Lung (tissue), 12 donors: Measurements from ENCODE around the gene CUL4A. TPM values are rescaled to one million over a fixed set of nuclear protein-coding genes. Genes with fewer than 3 reads are reported as not detected.

Experiments
- ATAC-seq: fragments of 200-7000 bp; cut with Tn5 transposase; one replicate; pipeline ENCODE4 v1.9.1; 2020; ENCODE audit warnings: moderate number of reproducible peaks; ENCODE audit not compliant: insufficient read depth, low FRiP score
- DNase-seq, 3 donors: peaks; one replicate each; pipeline ENCODE4 v3.0.0-alpha.2; 2013 to 2017
- H3K27ac ChIP-seq, 2 donors: one replicate each; pipeline ENCODE4 v1.5.1; 2013; ENCODE audit warnings: mild to moderate bottlenecking in 2 of 2, moderate library complexity in 2 of 2, control low read depth in 1 of 2, inconsistent platforms in 1 of 2, low read depth in 1 of 2, low read length in 1 of 2
- H3K27me3 ChIP-seq, 3 donors: one replicate each; pipeline ENCODE4 v1.5.1; 2013; ENCODE audit warnings: low read length in 2 of 3; ENCODE audit not compliant: control insufficient read depth in 3 of 3, insufficient read depth in 3 of 3
- H3K36me3 ChIP-seq, 4 donors: one replicate each; pipeline ENCODE4 v1.5.1; 2013; ENCODE audit warnings: low read length in 4 of 4, mild to moderate bottlenecking in 1 of 4, moderate library complexity in 1 of 4; ENCODE audit not compliant: control insufficient read depth in 4 of 4, insufficient read depth in 4 of 4
- H3K4me1 ChIP-seq, 5 donors: one replicate each; pipeline ENCODE4 v1.5.1; 2013; ENCODE audit warnings: low read length in 5 of 5, mild to moderate bottlenecking in 2 of 5, moderate library complexity in 1 of 5; ENCODE audit not compliant: control insufficient read depth in 5 of 5, insufficient read depth in 5 of 5
- H3K4me3 ChIP-seq: one replicate; pipeline ENCODE4 v1.5.1; 2013; ENCODE audit warnings: mild to moderate bottlenecking, control low read depth, moderate library complexity
- H3K9ac ChIP-seq, 2 donors: one replicate each; pipeline ENCODE4 v1.5.1; 2013; ENCODE audit warnings: low read length in 2 of 2, control low read depth in 1 of 2; ENCODE audit not compliant: insufficient read depth in 1 of 2
- H3K9me3 ChIP-seq, 4 donors: one replicate each; pipeline ENCODE4 v1.5.1; 2013; ENCODE audit warnings: low read length in 3 of 4, mild to moderate bottlenecking in 1 of 4, moderate library complexity in 1 of 4; ENCODE audit not compliant: control insufficient read depth in 4 of 4, insufficient read depth in 3 of 4
- WGBS, 2 donors: extraction: QIAGEN DNeasy Blood & Tissue Kit; methylation state at CpG; one replicate each; pipeline ENCODE4 v1.1.7; 2013; 5-methylcytosine and 5-hydroxymethylcytosine counted together
- polyA plus RNA-seq, 2 donors: library from polyadenylated mRNA; stranded (reverse); fragments of 200-250 nt; gene quantifications; one replicate each; pipeline ENCODE4 v1.2.1, GENCODE V29; 2013
- total RNA-seq, 2 donors: library from RNA; depleted of rRNA in 1 of 2; stranded (reverse); fragments of >200 nt in 1 of 2; gene quantifications; one replicate each; pipeline ENCODE4 v1.2.1, GENCODE V29; 2014 to 2021
- TF ChIP-seq, protein P1 (sequence below): IDR thresholded peaks from 2 replicates; pipeline ENCODE4 v1.5.1; 2012; ENCODE audit warnings: mild to moderate bottlenecking; ENCODE audit errors: control extremely low read depth, extremely low read depth
- donor health status: control.
- donor health status: control.
- donor health status: Bipolar disorder and iron deficiency.
- donor health status: healthy.
- donor health status: DM: yes; HTN: yes; CAD: no.

The CUL4A gene
- total and polyA plus RNA-seq, 4 donors: 29.2 to 88.1 (median 57.5) TPM

DNA sequence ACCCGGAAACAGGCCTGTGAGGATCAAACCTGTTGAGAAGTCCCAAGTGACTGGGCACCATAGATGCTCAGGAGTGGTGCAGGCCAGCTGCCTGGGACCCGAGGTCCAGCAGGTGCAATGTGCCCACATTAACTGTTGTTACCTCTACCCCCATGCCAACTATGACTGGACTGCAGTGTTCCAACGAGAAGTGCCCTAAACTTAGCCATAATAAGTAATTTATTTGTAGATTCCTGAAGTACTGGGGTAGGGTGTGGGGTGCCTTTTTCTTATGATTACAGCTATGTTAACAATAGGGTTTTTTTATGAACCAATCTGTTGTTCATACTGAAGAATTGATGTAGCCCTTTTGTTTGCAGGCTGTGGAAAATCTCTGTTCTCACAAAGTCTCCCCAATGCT lies 9.2 kb downstream of the CUL4A start:
- no peak for DNase-seq
- no peak for ATAC-seq
- 76 to 81% methylated on average over 3 of the region's 3 CpGs for WGBS, 2 donors

DNA sequence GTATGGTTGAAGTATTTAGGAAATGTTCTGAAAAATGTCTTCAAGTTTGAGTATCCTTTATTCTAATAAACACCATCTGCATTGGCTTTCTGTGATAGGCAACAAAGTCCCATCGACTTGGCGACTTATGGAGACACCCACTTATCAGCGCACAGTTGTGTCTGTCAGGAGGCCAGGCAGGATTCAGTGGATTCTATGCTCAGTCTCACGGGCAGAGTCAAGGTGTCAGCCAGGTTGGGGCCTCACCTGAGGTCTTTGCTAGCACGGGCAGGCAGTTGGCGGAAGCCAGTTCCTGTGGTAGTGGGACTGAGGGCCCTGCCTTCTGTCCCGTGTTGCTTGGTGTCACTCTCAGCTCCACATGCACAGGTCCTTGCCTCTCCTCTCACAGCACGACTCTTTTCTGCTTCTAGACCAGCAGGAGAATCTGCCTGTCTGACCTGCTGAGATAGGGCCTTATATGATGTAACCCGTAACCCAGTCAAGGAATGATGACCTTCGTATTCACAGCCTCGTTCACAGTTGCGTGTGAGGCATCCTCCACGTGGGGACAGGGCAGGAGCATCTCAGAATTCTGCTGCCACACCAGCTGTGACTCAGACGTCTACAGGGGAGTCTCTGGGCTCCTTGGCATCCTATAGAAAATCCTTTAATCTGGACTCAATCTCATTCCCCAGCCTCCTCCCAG lies 10.0 kb downstream of the CUL4A start:
- Histone ChIP-seq H3K36me3 (peaks cover 0 to 26% (median 21%) of the 10 kb centered on the region in 4 donors), H3K4me3 (no peak overlapping the region), H3K27ac (no peak overlapping the region), H3K9ac (peak overlapping the region in 1 of 2 donors; percentile 1), H3K4me1 (peaks cover 0 to 29% (median 21%) of the 10 kb centered on the region in 5 donors), H3K9me3 (peaks cover 0 to 2% (median 0%) of the 10 kb centered on the region in 4 donors), H3K27me3 (no peaks in the 10 kb centered on the region)
- WGBS, 2 donors: 88 to 95% methylated on average over 14 of the region's 14 CpGs
- no peak for DNase-seq
- no peak for ATAC-seq
- TF ChIP-seq, protein P1, sequence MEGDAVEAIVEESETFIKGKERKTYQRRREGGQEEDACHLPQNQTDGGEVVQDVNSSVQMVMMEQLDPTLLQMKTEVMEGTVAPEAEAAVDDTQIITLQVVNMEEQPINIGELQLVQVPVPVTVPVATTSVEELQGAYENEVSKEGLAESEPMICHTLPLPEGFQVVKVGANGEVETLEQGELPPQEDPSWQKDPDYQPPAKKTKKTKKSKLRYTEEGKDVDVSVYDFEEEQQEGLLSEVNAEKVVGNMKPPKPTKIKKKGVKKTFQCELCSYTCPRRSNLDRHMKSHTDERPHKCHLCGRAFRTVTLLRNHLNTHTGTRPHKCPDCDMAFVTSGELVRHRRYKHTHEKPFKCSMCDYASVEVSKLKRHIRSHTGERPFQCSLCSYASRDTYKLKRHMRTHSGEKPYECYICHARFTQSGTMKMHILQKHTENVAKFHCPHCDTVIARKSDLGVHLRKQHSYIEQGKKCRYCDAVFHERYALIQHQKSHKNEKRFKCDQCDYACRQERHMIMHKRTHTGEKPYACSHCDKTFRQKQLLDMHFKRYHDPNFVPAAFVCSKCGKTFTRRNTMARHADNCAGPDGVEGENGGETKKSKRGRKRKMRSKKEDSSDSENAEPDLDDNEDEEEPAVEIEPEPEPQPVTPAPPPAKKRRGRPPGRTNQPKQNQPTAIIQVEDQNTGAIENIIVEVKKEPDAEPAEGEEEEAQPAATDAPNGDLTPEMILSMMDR: no peak

More for the DNA sequence above, 9.2 kb downstream of the CUL4A start:
- Histone ChIP-seq H3K4me3 (no peak overlapping the region), H3K36me3 (peaks cover 0 to 21% (median 17%) of the 10 kb centered on the region in 4 donors), H3K9ac (no peak overlapping the region), H3K27me3 (no peaks in the 10 kb centered on the region), H3K4me1 (peaks cover 4 to 29% (median 21%) of the 10 kb centered on the region in 5 donors), H3K9me3 (peaks cover 0 to 2% (median 0%) of the 10 kb centered on the region in 4 donors), H3K27ac (no peak overlapping the region)
- TF ChIP-seq, protein P1: no peak

GRCh38 chr13:113220141-113220598 lies 10.8 kb downstream of the CUL4A start:
- TF ChIP-seq, protein P1: no peak
- H3K4me3 ChIP-seq: no peak overlapping the region
- 68 to 78% methylated on average over 13 of the region's 13 CpGs for WGBS, 2 donors
- peaks cover 0 to 33% (median 27%) of the 10 kb centered on the region in 4 donors for H3K36me3 ChIP-seq
- ATAC-seq: no peak
- no peaks in the 10 kb centered on the region for H3K27me3 ChIP-seq
- peak overlapping the region in 1 of 2 donors; percentile 1 for H3K9ac ChIP-seq
- peak in 2 of 3 donors; percentile 29 to 31 for DNase-seq
- peaks cover 0 to 29% (median 15%) of the 10 kb centered on the region in 5 donors for H3K4me1 ChIP-seq
- H3K9me3 ChIP-seq: peaks cover 0 to 2% (median 0%) of the 10 kb centered on the region in 4 donors
- peak overlapping the region; percentile 42 to 49 for H3K27ac ChIP-seq
